ENCODE data around the gene PPP3CA.

DNA sequence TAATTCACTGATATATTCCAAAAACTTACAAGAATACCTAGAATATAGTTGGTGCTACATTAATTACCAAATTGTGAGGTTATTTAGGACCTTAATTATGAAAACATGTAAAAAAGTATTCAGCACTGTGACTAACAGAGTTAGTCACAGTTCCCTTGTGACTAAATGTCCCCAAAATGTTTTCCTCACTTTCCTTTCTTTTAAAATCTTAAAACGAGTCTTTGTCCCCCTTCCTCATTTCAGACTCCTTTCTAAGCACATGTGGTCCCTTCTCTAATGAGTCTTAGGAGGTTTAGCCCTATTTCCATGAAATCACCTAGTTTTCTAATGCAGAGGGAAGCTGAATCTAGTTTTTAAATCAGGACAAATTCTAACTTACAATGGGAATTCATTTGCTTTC, 175.0 kb downstream of the PPP3CA start:
- TF ChIP-seq YY1 (IDR thresholded peaks at IDR 0.05; ENCODE audit: low read depth) (no peak), CEBPB (IDR thresholded peaks at IDR 0.05) (no peak), TEAD4 (IDR thresholded peaks at IDR 0.05) (no peak)
